ENCODE results near the gene DIDO1.

The DIDO1 gene

DNA sequence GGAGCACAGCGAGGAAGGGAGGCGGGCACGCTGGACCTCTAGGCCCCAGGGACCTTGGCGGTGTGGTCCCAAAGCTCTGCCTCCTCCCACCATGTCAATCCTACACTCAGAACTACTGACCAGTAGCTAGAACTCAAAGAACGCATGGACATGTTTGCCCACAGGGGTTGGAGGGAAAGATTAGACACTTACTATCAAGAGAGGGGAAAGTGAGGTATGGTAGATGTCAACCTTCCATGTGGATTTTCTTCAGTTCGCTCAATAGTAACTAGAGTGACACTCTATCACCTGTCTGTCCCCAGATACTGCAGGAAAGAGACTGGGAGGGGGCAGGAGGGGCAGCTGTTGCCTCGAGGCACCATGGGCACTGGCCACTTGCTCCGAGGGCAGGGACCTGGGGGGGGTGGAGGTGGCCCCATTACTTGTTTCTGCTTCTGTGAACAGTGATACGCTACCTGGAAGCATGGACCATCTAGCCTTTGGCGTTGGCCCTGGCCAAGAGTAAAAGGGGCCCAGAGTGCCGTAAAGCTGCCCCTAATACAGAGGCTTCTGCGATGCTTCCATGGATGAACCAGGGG lies 912 bp upstream of the DIDO1 start:
- peak overlapping the region; percentile 99 for H3K9ac ChIP-seq (ENCODE audit: low read length)
- no peak overlapping the region for H2AFZ ChIP-seq (ENCODE audit: low read depth, low read length)
- H3K23ac ChIP-seq (ENCODE audit: low read length in 2 of 2) = no peak overlapping the region
- H2BK5ac ChIP-seq (ENCODE audit: low read depth, low read length, poor library complexity, severe bottlenecking) = no peak overlapping the region
- peak overlapping the region; percentile 84 for H3K4me2 ChIP-seq (ENCODE audit: low read length, poor library complexity, severe bottlenecking)
- no peak for DNase-seq
- H2BK120ac ChIP-seq (ENCODE audit: low read depth, low read length) = no peak overlapping the region
- no peak overlapping the region for H3K18ac ChIP-seq (ENCODE audit: low read depth in 1 of 2, low read length in 2 of 2)
- no peaks in the 10 kb centered on the region for H3K9me3 ChIP-seq (ENCODE audit: control insufficient read depth, low read length)
- no peak overlapping the region for H3K14ac ChIP-seq (ENCODE audit: low read length in 2 of 2)
- 78% methylated on average over 8 of the region's 12 CpGs for WGBS
- peaks cover 29% of the 10 kb centered on the region for H3K4me1 ChIP-seq (ENCODE audit: control insufficient read depth, insufficient read depth, low read depth, low read length)
- H4K8ac ChIP-seq (ENCODE audit: low read length) = no peak overlapping the region
- H3K4ac ChIP-seq (ENCODE audit: low read depth in 1 of 2, low read length in 2 of 2) = no peak overlapping the region
- no peak overlapping the region for H2AK5ac ChIP-seq (ENCODE audit: low read length, severe bottlenecking)
- H3K36me3 ChIP-seq (ENCODE audit: control insufficient read depth in 1 of 2, insufficient read depth in 2 of 2, low read depth in 1 of 2, low read length in 2 of 2) = no peaks in the 10 kb centered on the region
- H3K79me1 ChIP-seq (replicated peaks; ENCODE audit: low read length, poor library complexity, severe bottlenecking) = no peaks in the 10 kb centered on the region
- H4K91ac ChIP-seq (ENCODE audit: low read length) = no peak overlapping the region
- peak overlapping the region in 1 of 2 experiments; percentile 95 for H3K4me3 ChIP-seq (ENCODE audit: insufficient read depth in 1 of 2, low read depth in 1 of 2, low read length in 2 of 2)
- peak overlapping the region in 1 of 2 experiments; percentile 39 for H2BK12ac ChIP-seq (ENCODE audit: low read length in 2 of 2)
- H3K27ac ChIP-seq (ENCODE audit: low read length, poor library complexity, severe bottlenecking) = no peak overlapping the region
- no peaks in the 10 kb centered on the region for H3K27me3 ChIP-seq (ENCODE audit: control insufficient read depth in 1 of 2, insufficient read depth in 1 of 2, low read length in 2 of 2)
- no peak overlapping the region for H2BK15ac ChIP-seq (ENCODE audit: low read depth, poor library complexity, severe bottlenecking)

DNA sequence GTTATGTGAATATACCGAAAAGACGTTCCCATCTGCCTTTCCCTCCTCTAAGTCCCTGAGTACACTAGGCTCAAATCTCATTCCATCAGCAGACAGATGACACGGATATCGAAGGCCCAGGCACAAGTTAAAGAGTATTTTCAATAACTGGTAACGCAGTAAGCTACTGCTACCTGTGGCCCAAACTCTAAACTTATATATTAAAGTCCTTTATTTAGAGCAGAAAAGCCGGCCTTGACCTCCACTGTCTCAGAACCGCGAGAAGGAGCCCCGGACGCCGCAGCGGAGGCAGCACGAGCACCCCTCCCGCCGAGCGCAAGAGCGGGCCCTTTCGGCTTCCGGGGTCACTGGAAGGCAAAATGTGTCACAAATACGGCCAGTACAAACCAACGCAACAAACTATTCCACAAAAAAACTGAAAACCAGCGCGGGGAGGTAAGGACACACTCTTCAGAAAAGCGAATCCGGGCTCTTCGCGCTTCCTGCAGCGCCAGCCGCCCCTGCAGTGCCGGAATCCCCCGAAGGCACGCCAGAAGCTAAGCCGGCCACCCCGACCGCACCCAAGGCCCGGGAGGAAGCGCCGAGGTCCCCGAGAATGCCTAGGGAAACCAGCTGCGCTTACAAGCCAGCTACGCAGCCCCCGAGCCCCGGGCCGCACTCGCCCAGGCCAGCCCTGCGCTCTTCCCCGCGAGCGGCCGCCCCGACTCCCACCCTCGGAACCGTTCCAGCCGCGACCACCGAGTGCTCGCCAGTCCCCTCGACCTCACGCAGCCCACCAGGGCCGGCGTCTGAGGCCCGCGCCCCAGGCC lies 681 bp downstream of the DIDO1 start:
- Histone ChIP-seq H3K4me3 (ENCODE audit: insufficient read depth in 1 of 2, low read depth in 1 of 2, low read length in 2 of 2) (peak overlapping the region; percentile 92 to 95), H4K91ac (ENCODE audit: low read length) (peak overlapping the region; percentile 94), H3K4ac (ENCODE audit: low read depth in 1 of 2, low read length in 2 of 2) (peak overlapping the region; percentile 79 to 96), H2AFZ (ENCODE audit: low read depth, low read length) (peak overlapping the region; percentile 36), H3K18ac (ENCODE audit: low read depth in 1 of 2, low read length in 2 of 2) (peak overlapping the region; percentile 58 to 95), H3K23ac (ENCODE audit: low read length in 2 of 2) (peak overlapping the region; percentile 55 to 81), H3K4me1 (ENCODE audit: control insufficient read depth, insufficient read depth, low read depth, low read length) (peaks cover 30% of the 10 kb centered on the region), H4K8ac (ENCODE audit: low read length) (peak overlapping the region; percentile 52), H3K4me2 (ENCODE audit: low read length, poor library complexity, severe bottlenecking) (peak overlapping the region; percentile 83), H2BK5ac (ENCODE audit: low read depth, low read length, poor library complexity, severe bottlenecking) (peak overlapping the region; percentile 84), H2AK5ac (ENCODE audit: low read length, severe bottlenecking) (no peak overlapping the region), H3K36me3 (ENCODE audit: control insufficient read depth in 1 of 2, insufficient read depth in 2 of 2, low read depth in 1 of 2, low read length in 2 of 2) (no peaks in the 10 kb centered on the region), H3K27me3 (ENCODE audit: control insufficient read depth in 1 of 2, insufficient read depth in 1 of 2, low read length in 2 of 2) (no peaks in the 10 kb centered on the region), H2BK15ac (ENCODE audit: low read depth, poor library complexity, severe bottlenecking) (no peak overlapping the region), H2BK12ac (ENCODE audit: low read length in 2 of 2) (no peak overlapping the region), H2BK120ac (ENCODE audit: low read depth, low read length) (peak overlapping the region; percentile 29), H3K9me3 (ENCODE audit: control insufficient read depth, low read length) (no peaks in the 10 kb centered on the region), H3K79me1 (replicated peaks; ENCODE audit: low read length, poor library complexity, severe bottlenecking) (no peaks in the 10 kb centered on the region), H3K14ac (ENCODE audit: low read length in 2 of 2) (peak overlapping the region in 1 of 2 experiments; percentile 98), H3K27ac (ENCODE audit: low read length, poor library complexity, severe bottlenecking) (peak overlapping the region; percentile 78), H3K9ac (ENCODE audit: low read length) (peak overlapping the region; percentile 99)
- DNase-seq = peak; percentile 54
- WGBS = 1% methylated on average over 48 of the region's 63 CpGs

DNA sequence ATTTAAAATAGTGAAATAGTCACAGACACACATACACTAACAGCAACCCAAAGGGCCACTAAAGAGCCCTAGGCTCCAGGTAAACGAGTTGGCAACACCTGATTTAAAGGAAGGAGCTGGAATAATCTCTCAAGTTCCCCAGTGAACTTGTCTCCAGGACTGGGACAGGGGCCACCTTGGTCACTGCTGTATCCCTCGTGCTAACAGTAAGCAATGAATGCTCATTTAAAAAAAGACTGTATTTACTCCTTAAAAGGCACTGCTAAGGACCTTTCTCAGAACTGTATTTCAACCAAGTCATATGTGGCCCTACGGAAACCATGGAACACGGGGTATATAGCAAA lies 1.3 kb downstream of the DIDO1 start:
- no peak overlapping the region for H3K18ac ChIP-seq (ENCODE audit: low read depth in 1 of 2, low read length in 2 of 2)
- DNase-seq = no peak
- H3K4me2 ChIP-seq (ENCODE audit: low read length, poor library complexity, severe bottlenecking) = peak overlapping the region; percentile 83

DNA sequence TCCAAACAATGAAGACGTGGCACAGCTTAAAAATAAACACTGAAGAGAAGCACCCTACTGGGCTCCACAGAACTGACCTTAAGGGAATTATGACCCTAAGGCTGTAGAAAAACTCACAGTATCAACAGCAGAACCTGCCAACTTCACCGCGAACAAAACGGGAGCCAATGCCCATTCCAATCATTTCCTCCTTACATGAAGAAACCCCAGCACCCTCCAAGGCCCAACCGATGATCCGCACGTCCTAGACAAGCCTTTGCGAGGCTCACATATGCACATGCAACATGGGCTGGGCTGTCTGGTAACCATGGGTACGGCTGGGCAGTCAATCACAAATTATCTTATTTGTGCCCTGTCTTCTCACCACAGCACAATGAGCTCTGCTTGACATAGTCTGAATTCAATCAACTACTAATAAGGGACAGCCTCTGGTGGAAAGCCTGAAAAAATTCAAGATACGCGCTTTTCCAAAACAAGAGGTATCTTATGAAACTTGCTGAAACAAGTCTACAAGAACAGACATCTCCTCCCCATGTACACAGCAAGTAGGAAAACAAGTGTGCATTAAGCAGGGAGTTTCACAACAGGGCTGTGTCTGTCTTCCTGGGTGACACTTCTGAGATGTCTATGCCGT lies 1.7 kb downstream of the DIDO1 start:
- Histone ChIP-seq H3K14ac (ENCODE audit: low read length in 2 of 2) (peak overlapping the region in 1 of 2 experiments; percentile 74), H2BK120ac (ENCODE audit: low read depth, low read length) (no peak overlapping the region), H4K91ac (ENCODE audit: low read length) (peak overlapping the region; percentile 9), H3K4me3 (ENCODE audit: insufficient read depth in 1 of 2, low read depth in 1 of 2, low read length in 2 of 2) (peak overlapping the region in 1 of 2 experiments; percentile 95), H3K27me3 (ENCODE audit: control insufficient read depth in 1 of 2, insufficient read depth in 1 of 2, low read length in 2 of 2) (no peaks in the 10 kb centered on the region), H2BK12ac (ENCODE audit: low read length in 2 of 2) (peak overlapping the region in 1 of 2 experiments; percentile 19), H3K18ac (ENCODE audit: low read depth in 1 of 2, low read length in 2 of 2) (peak overlapping the region in 1 of 2 experiments; percentile 22), H3K23ac (ENCODE audit: low read length in 2 of 2) (peak overlapping the region in 1 of 2 experiments; percentile 43), H3K27ac (ENCODE audit: low read length, poor library complexity, severe bottlenecking) (peak overlapping the region; percentile 41), H2AFZ (ENCODE audit: low read depth, low read length) (no peak overlapping the region), H3K4me2 (ENCODE audit: low read length, poor library complexity, severe bottlenecking) (peak overlapping the region; percentile 83), H2AK5ac (ENCODE audit: low read length, severe bottlenecking) (peak overlapping the region; percentile 64), H3K9ac (ENCODE audit: low read length) (peak overlapping the region; percentile 99), H4K8ac (ENCODE audit: low read length) (no peak overlapping the region), H3K4ac (ENCODE audit: low read depth in 1 of 2, low read length in 2 of 2) (peak overlapping the region in 1 of 2 experiments; percentile 70), H2BK5ac (ENCODE audit: low read depth, low read length, poor library complexity, severe bottlenecking) (no peak overlapping the region), H3K36me3 (ENCODE audit: control insufficient read depth in 1 of 2, insufficient read depth in 2 of 2, low read depth in 1 of 2, low read length in 2 of 2) (no peaks in the 10 kb centered on the region), H3K9me3 (ENCODE audit: control insufficient read depth, low read length) (no peaks in the 10 kb centered on the region), H2BK15ac (ENCODE audit: low read depth, poor library complexity, severe bottlenecking) (no peak overlapping the region), H3K4me1 (ENCODE audit: control insufficient read depth, insufficient read depth, low read depth, low read length) (peaks cover 32% of the 10 kb centered on the region), H3K79me1 (replicated peaks; ENCODE audit: low read length, poor library complexity, severe bottlenecking) (no peaks in the 10 kb centered on the region)
- DNase-seq = peak; percentile 65
- WGBS = 48% methylated on average over 12 of the region's 12 CpGs

More for the DNA sequence above, 1.3 kb downstream of the DIDO1 start:
- no peaks in the 10 kb centered on the region for H3K27me3 ChIP-seq (ENCODE audit: control insufficient read depth in 1 of 2, insufficient read depth in 1 of 2, low read length in 2 of 2)
- H4K8ac ChIP-seq (ENCODE audit: low read length) = no peak overlapping the region
- H3K4me1 ChIP-seq (ENCODE audit: control insufficient read depth, insufficient read depth, low read depth, low read length) = peaks cover 33% of the 10 kb centered on the region
- peak overlapping the region; percentile 48 for H2BK5ac ChIP-seq (ENCODE audit: low read depth, low read length, poor library complexity, severe bottlenecking)
- WGBS = 17% methylated on average over 4 of the region's 4 CpGs
- H2BK15ac ChIP-seq (ENCODE audit: low read depth, poor library complexity, severe bottlenecking) = no peak overlapping the region
- no peaks in the 10 kb centered on the region for H3K36me3 ChIP-seq (ENCODE audit: control insufficient read depth in 1 of 2, insufficient read depth in 2 of 2, low read depth in 1 of 2, low read length in 2 of 2)
- H2AFZ ChIP-seq (ENCODE audit: low read depth, low read length) = no peak overlapping the region
- H3K14ac ChIP-seq (ENCODE audit: low read length in 2 of 2) = no peak overlapping the region
- H2BK12ac ChIP-seq (ENCODE audit: low read length in 2 of 2) = no peak overlapping the region
- H3K23ac ChIP-seq (ENCODE audit: low read length in 2 of 2) = no peak overlapping the region
- H3K27ac ChIP-seq (ENCODE audit: low read length, poor library complexity, severe bottlenecking) = peak overlapping the region; percentile 78
- no peaks in the 10 kb centered on the region for H3K79me1 ChIP-seq (replicated peaks; ENCODE audit: low read length, poor library complexity, severe bottlenecking)
- H2AK5ac ChIP-seq (ENCODE audit: low read length, severe bottlenecking) = no peak overlapping the region
- no peak overlapping the region for H2BK120ac ChIP-seq (ENCODE audit: low read depth, low read length)
- H4K91ac ChIP-seq (ENCODE audit: low read length) = no peak overlapping the region
- H3K4ac ChIP-seq (ENCODE audit: low read depth in 1 of 2, low read length in 2 of 2) = no peak overlapping the region
- no peaks in the 10 kb centered on the region for H3K9me3 ChIP-seq (ENCODE audit: control insufficient read depth, low read length)
- H3K4me3 ChIP-seq (ENCODE audit: insufficient read depth in 1 of 2, low read depth in 1 of 2, low read length in 2 of 2) = peak overlapping the region in 1 of 2 experiments; percentile 95
- H3K9ac ChIP-seq (ENCODE audit: low read length) = peak overlapping the region; percentile 99
